Astrocyte of the hippocampus (primary cell): ENCODE measurements around the gene MATR3.

ENCODE experiments used
- DNase-seq: peaks from one replicate; pipeline ENCODE4 v3.0.0; 2011; ENCODE audit warnings: low read depth, low spot score

MATR3 gene

DNA sequence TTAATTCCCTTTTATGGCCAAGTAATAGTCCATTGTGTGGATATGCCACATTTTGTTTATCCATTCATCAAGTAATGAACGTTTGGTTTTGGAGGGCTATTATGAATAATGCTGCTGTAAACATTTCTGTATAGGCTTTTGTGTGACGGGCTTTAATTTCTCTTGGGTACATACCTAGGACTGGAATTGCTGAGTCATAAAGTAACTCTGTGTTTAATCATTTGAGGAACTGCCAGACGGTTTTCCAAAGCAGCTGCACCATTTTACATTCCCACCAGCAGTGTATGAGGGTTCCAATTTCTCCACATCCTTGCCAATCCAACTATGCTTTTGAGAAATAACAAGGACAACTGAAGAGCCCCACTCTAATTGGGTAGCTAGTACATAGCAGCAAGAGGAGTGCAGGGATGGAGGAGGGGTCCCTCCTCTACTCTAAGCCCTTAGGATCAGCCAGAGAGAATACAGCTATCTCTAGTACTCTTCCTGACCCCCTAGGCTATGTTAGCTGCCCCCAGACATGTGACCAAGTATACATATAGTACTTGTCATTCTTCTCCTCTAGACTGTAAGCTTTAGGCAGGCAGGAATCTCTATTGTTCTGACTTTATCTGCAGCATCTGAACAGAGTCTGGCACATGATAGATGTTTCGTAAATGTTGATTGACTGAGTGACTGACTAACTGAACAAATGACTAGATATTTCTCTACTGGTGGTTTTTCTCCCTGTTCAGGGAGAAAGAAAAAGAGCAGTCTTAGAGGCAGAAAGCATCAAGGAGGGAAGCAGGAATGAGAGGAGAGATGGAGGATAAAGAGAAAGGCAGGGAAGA is 22.1 kb upstream of the MATR3 start:
- DNase-seq = peak; percentile 82

DNA sequence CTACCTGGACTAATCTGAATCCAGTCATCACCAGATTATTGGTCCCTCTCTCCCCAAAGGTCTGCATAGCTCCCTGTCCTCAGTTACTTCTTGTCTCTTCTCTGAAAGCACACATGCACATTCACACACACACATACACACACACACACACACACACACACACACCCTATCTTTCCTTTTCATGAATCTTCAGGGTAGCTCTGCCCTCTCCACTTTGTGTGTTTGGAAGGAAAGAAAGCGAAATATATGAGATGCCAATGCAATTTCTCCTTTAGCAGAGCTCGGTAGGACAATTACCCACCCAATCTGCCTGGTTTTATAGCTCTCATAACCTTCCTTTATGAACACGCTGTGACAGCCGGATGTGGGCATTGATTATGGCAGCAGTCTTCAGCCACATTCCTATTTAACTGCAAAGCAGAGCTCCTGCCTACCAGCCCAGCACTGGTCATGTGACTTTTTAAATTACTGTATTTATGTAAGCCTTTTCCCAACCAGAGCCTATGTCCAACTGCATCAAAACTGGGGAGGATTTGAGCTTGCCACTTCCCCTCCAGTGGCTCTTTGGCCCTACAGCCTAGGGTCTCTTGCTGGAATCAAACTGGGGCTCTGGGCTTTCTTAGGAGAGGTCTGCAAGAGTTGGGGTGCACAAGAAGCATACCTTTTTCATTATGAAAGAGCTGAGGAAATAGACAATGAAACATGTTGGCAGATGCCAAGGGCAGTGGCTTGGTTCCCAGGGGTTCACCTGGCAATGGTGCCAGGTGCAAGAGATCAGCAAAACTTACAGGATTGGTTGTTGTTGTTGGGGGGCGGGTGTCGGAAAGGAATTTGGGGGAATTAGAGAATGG is 20.8 kb upstream of the MATR3 start:
- DNase-seq = peak; percentile 31

DNA sequence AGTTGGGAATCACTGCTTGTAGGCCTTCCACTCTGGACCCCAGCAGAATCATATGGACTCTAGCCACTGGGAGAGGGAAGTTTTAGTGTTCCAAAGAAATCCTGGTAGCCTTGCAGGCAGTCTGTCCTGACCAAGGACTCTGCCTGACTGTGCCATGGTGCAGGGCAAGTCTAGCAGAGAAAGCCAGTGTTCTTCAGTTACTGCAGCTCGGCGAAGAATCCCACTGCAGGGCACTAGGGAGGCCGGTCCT is 20.3 kb upstream of the MATR3 start:
- DNase-seq = no peak

DNA sequence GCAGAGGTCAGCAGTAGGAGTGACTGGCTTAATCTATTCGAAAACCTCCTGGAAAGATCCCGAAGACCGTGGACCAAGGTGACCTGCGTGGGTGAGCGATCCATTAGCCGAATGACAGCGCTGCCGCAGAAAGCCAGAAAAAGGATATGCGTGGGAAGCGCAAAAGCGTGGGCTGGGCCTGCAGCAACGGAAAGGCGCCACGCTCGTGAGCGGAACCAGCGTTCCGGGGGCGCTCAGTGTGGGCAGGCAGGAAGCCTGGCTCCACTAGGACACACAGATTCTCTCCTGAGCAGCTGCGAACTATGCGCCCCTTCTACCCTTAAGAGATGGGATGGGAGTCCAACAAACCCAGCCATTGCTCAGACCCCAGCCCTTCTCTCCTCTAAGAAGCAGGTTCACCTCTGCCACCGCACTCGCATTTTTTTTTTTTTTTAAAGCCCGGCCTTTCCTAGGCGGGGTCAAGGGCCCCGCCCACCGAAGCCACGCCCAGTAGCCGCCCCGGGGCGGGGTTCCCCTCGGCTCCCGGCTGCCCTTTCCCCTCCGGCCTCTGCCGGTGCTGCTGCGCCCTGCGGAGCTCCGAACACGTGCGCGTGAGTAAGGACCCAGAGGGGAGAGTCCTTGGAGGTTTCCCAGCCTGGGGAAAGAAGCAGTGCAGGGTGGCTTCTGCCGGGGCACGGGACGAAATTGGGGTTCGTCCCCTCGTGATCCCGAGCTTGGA is 19.8 kb upstream of the MATR3 start:
- DNase-seq = peak; percentile 92

DNA sequence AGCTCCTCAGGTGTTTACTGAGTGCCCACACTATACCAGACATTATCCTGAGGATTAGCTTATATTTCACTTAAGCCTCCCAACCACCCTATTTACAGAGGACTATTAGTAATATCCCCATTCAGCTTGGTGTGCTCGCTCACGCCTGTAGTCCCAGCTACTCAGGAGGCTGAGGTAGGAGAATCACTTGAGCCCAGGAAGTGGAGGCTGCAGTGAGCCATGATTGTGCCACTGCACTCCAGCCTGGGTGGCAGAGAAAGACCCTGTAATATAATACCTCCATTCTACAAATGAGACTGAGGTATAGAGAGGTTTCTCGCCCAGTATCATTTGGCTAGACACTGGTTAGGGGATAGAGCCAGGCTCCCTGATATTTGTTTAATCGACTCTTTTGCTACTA is 18.0 kb upstream of the MATR3 start:
- DNase-seq = no peak

DNA sequence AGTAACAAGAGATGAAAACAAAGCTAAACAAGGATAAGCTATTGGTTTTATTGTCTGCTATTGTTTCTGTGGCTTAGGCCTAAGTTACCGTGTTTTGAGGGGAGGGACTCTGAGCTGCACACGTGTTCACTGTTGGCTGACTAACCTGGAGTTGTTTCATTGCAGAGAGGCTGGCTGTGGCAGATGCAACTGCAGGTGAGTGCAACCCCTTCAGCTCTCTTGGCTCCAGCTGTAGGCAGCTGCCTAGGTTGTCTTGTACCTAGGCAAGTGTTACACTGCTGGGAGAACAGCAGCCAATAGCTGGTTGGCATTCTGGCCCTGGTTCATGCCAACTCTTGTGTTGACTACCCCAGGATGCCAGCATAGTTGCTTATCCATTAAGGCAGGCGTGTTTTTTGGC is 17.6 kb upstream of the MATR3 start:
- DNase-seq = no peak

DNA sequence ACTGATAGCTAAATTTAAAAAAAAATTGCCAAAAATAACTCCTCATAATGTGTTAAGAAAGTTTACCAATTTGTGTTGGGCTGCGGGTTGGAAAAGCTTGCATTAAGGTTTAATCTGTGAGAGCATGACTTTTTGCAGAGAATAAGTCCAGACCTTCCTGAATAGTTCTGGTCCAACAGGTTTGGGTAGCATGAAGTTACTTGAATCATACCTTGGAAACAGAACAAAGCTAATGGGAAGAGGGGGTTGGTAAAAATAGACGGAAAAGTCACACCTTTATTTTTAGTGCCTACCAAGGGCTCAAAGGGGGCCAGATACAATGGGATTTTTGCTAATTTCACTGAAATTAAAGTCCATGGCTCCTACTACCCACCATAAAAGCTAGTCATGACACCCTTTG is 17.1 kb upstream of the MATR3 start:
- no peak for DNase-seq

DNA sequence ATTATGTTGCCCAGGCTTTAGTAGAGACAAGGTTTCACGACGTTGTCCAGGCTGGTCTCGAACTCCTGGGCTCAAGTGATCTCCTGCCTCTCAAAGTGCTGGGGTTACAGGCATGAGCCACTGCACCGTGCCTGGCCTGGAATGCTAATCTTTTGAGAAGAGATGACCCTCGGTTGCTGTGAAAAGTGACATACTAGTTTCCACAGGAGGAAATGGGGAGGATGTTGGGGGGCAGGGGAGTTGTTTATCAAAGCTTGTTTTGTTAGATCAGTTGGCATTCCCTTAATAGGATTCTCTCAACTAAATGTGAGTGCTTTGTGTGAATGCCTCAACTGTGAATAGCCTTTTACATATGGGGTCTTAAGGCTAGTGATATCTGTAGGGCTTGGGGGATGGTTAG is 16.4 kb upstream of the MATR3 start:
- no peak for DNase-seq

DNA sequence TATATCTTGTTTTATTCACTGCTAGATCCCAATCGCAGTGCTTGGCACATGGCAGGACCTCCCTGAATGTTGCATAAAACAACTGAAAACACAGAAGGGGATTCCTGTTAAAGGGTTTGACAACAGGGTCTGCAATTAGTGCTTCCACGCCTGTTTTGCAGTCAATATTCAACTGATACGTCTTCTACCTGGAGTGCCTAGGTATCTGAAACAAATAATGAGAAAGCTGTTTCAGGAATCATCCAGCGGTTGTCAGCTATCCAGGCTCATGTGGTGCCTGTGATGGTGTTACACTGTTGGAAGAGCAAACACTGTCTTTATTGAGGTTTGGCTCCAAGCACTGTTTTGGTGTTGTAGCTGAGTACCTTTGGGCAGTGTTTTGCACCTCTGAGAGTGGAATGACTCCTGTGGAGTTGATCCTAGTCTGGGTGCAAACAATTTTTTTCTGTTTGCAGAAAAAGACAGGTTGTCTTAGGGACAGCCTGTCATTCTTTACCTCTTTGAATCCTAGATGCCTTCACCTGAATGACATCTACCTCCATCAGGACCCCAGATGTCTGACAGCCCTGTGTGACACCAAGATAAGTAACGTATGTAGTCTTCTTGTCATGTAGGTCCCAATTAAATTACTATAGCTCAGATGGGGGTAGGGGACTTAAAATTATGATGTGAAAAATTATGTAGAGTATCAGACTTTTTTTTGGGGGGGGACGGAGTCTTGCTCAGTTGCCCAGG is 14.8 kb upstream of the MATR3 start:
- DNase-seq = no peak

DNA sequence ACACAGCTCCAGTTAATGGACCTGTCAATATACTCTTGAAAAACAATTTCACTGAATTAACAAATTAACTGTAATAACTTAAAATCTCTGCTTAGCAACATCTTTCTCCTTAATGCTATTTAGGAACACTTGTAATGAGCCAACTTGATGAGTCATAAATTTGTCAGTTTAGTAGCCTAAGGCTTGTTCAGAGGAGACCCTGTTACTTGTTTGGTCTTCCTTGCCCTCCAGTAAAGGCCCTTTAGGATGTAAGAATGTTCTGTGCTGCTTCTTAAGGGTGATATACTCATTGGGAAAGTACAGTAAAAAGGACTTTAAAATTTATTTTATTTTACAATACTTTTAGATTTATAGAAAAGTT is 11.4 kb upstream of the MATR3 start:
- no peak for DNase-seq

DNA sequence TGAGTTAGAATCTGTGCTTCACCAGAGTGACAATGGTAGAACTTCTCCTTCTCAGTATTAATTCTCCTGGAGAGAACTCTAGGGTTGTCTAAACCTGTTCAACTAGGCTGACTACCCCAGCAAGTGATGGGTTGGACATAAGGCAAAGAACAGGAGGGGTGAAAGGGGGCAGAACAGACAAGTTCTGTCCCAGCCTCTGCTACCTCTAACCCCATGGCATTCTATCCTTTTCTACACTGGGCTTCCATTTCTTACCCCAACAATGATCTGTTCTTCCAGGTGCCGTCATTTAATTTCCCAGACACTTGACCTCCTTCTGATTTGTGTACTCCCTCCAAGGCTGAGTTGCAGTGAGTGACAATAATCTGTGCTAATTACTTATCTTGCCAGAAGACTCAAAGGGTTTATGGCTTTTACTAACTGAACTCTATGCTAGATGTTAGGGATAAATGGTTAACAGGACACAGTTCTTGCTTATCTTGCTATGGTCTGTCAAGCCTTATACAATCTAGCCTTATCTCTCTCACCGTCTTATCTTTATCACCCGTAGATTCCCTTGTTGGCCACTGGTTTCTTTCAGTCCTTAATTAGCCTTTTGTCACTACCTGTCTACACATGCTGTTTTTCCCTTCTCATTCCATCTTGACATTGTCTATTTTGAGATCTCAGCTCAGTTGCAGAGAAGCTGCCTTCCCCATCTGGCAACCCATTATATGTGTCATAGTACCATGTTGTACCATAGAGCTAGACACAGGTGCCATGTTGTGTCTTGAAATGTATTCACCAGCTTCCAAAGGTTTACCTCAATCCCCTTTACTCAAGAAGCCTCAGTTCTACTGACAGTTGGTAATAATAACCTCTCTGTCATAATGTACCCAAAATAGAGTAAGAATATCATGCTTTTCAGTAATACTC is 10.0 kb upstream of the MATR3 start:
- no peak for DNase-seq

DNA sequence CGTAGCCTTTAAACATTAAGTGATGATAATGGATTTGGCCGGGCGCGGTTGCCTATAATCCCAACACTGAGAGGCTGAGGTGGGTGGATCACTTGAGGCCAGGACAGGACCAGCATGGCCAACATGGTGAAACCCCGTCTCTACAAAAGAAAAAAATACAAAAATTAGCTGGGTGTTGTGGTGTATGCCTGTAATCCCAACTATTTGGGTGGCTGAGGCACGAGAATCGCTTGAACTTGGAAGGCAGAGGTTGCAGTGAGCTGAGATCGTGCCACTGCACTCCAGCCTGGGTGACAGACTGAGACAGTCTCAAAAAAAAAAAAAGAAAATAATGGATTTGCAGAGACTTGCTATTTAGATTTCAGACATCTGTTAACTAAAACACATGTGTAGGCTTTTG is 9.2 kb upstream of the MATR3 start:
- no peak for DNase-seq

DNA sequence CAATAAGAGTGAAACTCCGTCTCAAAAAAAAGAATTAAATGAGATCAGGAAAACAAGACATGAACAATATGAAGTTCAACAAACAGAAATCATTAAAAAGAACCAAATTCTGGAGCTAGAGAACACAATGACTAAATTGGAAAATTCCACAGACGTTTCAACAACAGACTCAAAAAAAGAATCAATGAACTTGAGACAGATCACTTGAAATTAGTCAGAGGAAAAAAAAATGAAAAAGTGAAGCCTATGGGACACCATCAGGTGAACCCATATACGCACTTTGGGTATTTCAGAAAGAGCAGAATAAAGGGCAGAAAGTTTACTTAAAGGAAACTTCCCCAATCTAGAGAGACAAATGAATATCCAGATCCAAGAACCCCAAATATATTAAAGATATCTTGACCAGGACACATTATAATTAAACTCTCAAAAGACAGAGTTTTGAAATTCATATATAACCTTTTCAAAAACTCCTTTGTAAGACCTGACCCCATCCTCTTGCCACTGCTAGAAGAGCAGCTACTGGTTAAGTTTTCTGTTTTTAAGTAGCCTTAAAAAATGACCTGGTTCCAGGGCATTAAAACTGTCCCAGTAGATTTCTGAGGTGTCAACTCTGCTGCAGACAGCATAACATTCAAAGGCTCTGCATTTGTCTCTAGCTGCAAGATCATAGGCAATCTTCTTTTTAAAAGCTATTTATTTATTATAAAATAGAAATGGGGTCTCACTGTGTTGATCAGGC is 7.7 kb upstream of the MATR3 start:
- no peak for DNase-seq

DNA sequence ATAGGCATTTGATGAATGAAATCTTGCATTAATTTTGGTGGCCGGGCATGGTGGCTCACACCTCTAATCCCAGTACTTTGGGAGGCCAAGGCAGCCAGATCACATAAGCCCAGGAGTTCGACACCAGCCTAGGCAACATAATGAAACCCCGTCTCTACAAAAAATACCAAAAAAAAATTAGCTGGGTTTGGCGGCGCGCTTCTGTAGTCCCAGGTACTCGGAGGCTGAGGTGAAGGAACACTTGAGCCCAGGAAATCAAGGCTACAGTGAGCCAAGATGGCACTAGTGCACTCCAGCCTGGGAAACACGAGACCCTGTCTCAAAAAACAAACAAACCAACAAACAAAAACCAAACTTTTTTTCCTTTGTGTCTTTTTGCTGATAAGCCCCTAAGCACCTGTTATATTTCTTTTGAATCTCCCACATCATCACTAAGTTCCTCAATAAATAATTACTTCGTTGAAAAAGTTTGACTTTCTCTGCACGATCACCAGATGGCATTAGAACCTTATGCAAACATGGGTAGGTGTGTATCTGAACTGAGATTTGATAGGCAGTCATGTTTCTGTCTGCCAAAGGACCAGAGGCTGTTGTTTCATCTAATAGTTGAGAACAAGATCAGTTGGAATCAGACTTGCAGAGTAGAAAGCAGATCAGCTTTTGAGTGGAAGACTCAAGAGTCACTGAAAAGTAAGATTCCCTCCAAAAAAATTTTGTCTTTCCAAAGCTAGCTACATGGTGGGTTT is 5.5 kb upstream of the MATR3 start:
- no peak for DNase-seq

DNA sequence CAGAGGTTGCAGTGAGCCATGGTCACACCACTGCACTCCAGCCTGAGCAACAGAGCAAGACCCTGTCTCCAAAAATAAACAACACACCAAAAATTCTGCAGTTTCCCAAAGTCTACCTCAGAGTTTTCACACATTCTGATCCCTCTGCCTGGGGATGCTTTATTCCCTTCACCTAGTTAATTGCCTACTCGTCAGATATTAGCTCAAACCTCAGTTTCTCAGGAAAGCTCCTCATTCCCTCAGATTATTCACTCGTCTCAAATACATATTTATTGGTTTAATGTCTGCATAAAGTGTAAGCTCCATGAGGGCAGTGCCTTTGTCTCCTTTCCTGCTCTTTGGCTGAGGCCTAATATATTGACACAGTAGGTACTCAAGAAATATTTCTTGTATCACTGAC is 2.5 kb upstream of the MATR3 start:
- DNase-seq = no peak

DNA sequence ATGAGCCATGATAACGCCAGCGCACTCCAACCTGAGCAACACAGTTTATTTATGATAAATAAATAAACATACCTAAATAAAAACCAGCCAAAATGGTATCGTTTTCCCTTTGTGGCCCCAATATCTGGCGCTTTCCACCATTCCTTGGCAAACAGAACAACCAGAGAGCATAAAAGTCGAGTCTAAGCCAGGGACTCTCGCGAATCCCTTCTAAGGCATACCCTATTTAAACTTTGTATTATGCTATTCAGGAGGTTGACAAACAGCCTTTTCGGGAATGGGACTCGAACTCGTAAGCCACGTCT is 386 bp upstream of the MATR3 start:
- DNase-seq = no peak

DNA sequence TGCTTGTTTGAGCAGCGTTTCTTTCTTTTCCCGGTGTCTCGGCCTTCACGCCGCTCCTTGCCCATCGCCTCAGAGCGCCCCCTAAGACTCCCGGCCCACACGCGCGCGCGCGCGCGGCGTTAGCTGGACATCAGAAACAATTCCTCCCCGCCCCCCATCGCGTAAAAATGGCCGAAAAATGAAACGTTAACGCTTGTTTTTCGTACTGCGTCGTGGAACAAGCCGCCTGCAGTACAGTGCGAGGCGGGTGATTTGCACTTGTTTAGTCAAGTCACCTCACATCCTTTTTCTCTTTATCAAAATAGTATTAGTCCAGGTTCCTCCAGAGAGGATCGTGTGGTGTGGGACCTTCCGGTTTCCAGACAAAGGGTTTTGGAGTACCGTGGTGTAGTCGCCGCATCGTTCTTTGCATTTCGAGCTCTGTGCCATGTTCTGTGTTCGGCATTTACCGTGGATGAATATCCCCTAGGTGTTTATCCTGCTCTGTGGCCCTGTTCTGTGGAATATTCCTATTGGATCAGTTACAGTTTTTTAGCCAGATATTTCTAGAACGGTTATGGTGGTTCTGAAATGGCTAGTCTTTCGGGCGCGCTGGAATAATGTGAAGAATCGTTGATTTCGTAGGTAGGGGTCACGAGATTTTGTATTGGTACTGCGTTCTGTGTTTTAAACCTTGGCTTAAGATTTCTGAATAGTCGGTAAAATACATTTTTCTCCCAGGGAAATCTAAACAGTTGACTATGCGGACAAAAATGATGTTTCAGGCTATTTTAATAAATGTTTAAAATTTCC is 1.0 kb downstream of the MATR3 start:
- peak; percentile 93 for DNase-seq

DNA sequence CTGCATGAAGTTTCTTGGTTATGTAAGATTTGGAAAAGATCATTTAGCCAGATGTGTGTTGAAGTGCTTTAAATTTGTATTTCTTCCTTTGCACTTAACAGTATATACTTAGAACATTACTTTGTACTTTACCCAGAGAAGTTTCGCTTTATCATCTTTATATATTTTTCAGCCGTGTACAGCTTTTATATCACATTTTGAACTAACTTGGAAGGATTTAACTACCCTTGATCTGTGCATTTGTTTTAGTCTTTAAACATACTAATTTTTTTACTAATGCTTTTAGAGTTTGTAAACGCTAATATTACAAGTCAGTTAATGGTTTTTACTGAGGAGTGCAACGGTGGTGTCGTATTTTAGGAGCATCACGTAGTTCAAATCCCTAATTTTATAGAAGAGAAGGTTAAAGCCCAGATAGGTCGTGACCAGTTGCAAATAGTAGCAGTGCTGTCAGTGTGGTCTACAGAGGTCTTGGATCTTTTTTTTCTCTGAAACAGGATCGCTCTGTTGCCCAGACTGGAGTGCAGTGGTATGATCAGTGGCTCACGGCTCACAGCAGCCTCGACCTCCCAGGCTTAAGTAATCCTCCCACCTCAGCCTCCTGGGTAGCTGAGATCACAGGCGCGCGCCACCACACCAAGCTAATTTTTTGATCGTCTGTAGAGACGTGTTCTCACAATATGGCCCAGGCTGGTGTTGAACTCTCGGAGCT is 2.0 kb downstream of the MATR3 start:
- DNase-seq = no peak
